ENCODE measurements around the gene FKRP.

Gene FKRP

DNA sequence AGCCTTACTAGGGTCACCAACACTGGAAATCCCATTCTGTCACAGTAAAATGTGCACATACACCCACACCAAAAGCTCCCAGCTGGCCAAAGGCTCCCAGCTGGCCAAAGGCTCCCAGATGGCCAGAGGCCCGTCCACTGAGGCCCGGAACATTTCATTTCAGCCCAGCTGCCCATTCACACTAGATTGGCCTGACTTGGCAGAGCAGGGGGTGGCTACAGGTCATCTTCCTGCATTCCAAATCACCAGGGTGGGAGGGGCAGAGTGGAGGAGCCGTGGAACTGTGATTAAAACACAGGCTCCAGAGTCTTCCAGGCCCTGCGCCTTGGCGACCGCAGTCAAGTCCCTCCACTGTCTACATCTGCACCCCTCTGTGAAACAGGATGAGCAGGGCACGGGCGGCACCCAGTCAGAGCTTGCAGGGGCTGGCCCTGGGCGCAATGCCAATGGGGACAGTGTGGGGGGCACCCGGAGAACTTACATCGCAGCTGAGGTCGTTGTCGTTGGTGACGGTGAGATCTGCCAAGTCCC lies 18.8 kb upstream of the FKRP start:
- 96% methylated on average over 14 of the region's 14 CpGs for WGBS (ENCODE audit: insufficient coverage)
- Histone ChIP-seq H3K36me3 (ENCODE audit: control insufficient read depth in 4 of 4, insufficient read depth in 4 of 4, low read length in 3 of 4) (peaks cover 3 to 89% (median 59%) of the 10 kb centered on the region in 4 experiments), H3K9me3 (ENCODE audit: control extremely low read depth in 1 of 5, control insufficient read depth in 4 of 5, insufficient read depth in 2 of 5, low read depth in 1 of 5, low read length in 4 of 5) (no peaks in the 10 kb centered on the region), H3K4me3 (ENCODE audit: control insufficient read depth in 1 of 7, extremely low read depth in 1 of 7, insufficient read depth in 4 of 7, low read depth in 2 of 7, low read length in 6 of 7) (no peak overlapping the region), H3K27ac (ENCODE audit: insufficient read depth in 1 of 2, low read depth in 1 of 2, low read length in 2 of 2, poor library complexity in 1 of 2, severe bottlenecking in 2 of 2) (no peak overlapping the region), H3K4me1 (ENCODE audit: control extremely low read depth in 1 of 4, control insufficient read depth in 4 of 4, insufficient read depth in 4 of 4, low read length in 3 of 4) (peaks cover 2 to 59% (median 55%) of the 10 kb centered on the region in 4 experiments), H3K27me3 (replicated peaks in 2 of 5; ENCODE audit: control insufficient read depth in 4 of 5, insufficient read depth in 5 of 5, low read length in 4 of 5) (no peaks in the 10 kb centered on the region)
- CTCF ChIA-PET: interaction anchor here (0.6 to 15.9 kb wide), 8 partner anchors 15 to 221 kb away, joined by 3 to 356 read pairs (median 4); partner anchors contain the start of gene PRKD2
- POLR2A ChIA-PET: interaction anchor here (2.8 kb wide), 1 partner anchor 12 kb away, joined by 15 read pairs; no protein-coding TSS in a partner anchor
- no peak for DNase-seq

DNA sequence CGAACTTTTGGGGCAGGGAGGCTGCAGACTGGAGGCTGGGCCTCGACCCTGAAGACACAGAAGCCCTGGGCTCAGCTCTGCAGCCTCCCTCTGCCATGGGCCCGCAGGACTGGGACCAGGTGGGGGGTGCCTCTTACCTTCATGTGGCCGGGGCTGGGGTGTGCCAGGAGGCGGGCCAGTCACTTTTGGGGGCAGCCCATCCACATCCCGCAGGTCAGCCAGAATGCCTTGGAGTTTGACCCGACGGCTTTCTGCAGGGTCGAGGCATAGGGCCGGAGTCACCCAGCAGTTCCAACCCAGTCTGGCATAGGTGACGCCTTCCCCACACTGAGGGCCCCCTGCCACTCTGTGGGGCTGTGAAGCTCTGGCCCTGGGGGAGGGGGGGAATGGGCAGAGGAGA lies 18.1 kb upstream of the FKRP start:
- no peaks in the 10 kb centered on the region for H3K9me3 ChIP-seq (ENCODE audit: control extremely low read depth in 1 of 5, control insufficient read depth in 4 of 5, insufficient read depth in 2 of 5, low read depth in 1 of 5, low read length in 4 of 5)
- ChIA-PET CTCF (interaction anchor here (1.1 to 15.9 kb wide), 10 partner anchors 9 to 115 kb away, joined by 3 to 356 read pairs (median 12); partner anchors contain the start of gene PRKD2), POLR2A (interaction anchor here (1.8 to 2.8 kb wide), 2 partner anchors 13 to 24 kb away, joined by 4 to 15 read pairs; no protein-coding TSS in a partner anchor)
- DNase-seq: no peak
- H3K4me1 ChIP-seq (ENCODE audit: control extremely low read depth in 1 of 4, control insufficient read depth in 4 of 4, insufficient read depth in 4 of 4, low read length in 3 of 4): peaks cover 2 to 59% (median 54%) of the 10 kb centered on the region in 4 experiments
- H3K27ac ChIP-seq (ENCODE audit: insufficient read depth in 1 of 2, low read depth in 1 of 2, low read length in 2 of 2, poor library complexity in 1 of 2, severe bottlenecking in 2 of 2): no peak overlapping the region
- WGBS (ENCODE audit: insufficient coverage): 100% methylated on average over 5 of the region's 11 CpGs
- H3K27me3 ChIP-seq (replicated peaks in 2 of 5; ENCODE audit: control insufficient read depth in 4 of 5, insufficient read depth in 5 of 5, low read length in 4 of 5): no peaks in the 10 kb centered on the region
- no peak overlapping the region for H3K4me3 ChIP-seq (ENCODE audit: control insufficient read depth in 1 of 7, extremely low read depth in 1 of 7, insufficient read depth in 4 of 7, low read depth in 2 of 7, low read length in 6 of 7)
- peaks cover 3 to 90% (median 58%) of the 10 kb centered on the region in 4 experiments for H3K36me3 ChIP-seq (ENCODE audit: control insufficient read depth in 4 of 4, insufficient read depth in 4 of 4, low read length in 3 of 4)

DNA sequence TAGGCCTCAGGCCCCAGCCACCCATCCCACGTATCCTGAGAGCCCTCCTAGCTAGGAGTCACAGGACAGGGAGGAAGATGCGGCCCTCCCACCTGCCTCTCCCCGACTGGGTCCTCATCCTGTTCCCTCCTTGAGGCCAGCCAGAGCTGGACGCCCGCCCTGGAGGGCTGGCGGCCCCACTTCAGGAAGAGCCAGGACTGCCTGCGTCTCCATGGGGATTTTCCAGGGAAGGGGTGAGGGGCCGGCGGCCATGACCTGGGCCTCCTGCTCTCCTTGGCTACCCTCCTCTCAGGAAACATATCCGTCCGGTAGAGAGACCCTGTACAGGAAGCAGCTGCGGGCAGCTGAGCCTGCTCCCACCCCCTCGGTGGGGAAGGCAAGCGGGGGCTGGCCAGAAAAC lies 17.6 kb upstream of the FKRP start:
- Histone ChIP-seq H3K4me3 (ENCODE audit: control insufficient read depth in 1 of 7, extremely low read depth in 1 of 7, insufficient read depth in 4 of 7, low read depth in 2 of 7, low read length in 6 of 7) (peak overlapping the region in 3 of 7 experiments; percentile 19 to 53 (median 23)), H3K4me1 (ENCODE audit: control extremely low read depth in 1 of 4, control insufficient read depth in 4 of 4, insufficient read depth in 4 of 4, low read length in 3 of 4) (peaks cover 2 to 59% (median 52%) of the 10 kb centered on the region in 4 experiments), H3K9me3 (ENCODE audit: control extremely low read depth in 1 of 5, control insufficient read depth in 4 of 5, insufficient read depth in 2 of 5, low read depth in 1 of 5, low read length in 4 of 5) (no peaks in the 10 kb centered on the region), H3K27ac (ENCODE audit: insufficient read depth in 1 of 2, low read depth in 1 of 2, low read length in 2 of 2, poor library complexity in 1 of 2, severe bottlenecking in 2 of 2) (no peak overlapping the region), H3K36me3 (ENCODE audit: control insufficient read depth in 4 of 4, insufficient read depth in 4 of 4, low read length in 3 of 4) (peaks cover 3 to 90% (median 60%) of the 10 kb centered on the region in 4 experiments), H3K27me3 (replicated peaks in 2 of 5; ENCODE audit: control insufficient read depth in 4 of 5, insufficient read depth in 5 of 5, low read length in 4 of 5) (no peaks in the 10 kb centered on the region)
- 30% methylated on average over 5 of the region's 14 CpGs for WGBS (ENCODE audit: insufficient coverage)
- ChIA-PET CTCF (interaction anchor here (1.1 to 15.9 kb wide), 12 partner anchors 9 to 116 kb away, joined by 3 to 356 read pairs (median 8); partner anchors contain the start of gene PRKD2), POLR2A (interaction anchor here (1.8 to 2.8 kb wide), 2 partner anchors 14 to 24 kb away, joined by 4 to 15 read pairs; no protein-coding TSS in a partner anchor)
- DNase-seq: no peak

DNA sequence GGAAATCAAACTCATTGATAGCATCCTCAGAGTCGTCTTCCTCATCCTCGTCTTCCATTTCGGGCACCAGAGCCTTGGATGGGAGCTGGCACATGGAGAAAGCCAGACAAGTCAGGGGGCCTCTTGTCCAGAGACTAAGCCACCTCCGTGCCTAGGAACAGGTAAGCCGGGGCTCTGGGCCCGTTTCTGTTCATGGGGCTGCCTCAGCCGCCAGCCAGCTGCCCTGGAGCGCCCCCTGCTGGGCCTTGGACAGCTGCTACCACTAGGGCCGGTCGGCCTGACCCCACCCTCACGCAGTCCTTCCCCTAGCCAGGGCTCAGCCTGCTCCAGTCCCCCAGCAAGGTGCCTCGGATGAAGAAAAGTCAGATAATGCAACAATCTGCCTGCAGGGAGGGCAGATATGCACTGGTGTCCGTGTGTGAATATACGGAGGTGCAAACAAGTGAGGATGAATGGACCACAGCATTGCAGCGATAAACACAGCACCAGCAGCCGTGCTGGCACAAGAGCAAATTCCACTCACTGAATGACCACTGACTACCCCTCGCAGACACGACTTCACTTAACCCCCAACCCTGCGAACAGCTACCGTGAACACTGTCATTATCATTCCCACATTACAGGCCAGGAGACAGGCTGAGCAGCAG lies 17.0 kb upstream of the FKRP start:
- 71% methylated on average over 15 of the region's 20 CpGs for WGBS (ENCODE audit: insufficient coverage)
- ChIA-PET CTCF (interaction anchor here (0.7 to 15.9 kb wide), 12 partner anchors 10 to 112 kb away, joined by 3 to 356 read pairs (median 8); partner anchors contain the start of gene PRKD2), POLR2A (interaction anchor here (1.8 to 2.8 kb wide), 2 partner anchors 14 to 25 kb away, joined by 4 to 15 read pairs; no protein-coding TSS in a partner anchor)
- Histone ChIP-seq H3K4me3 (ENCODE audit: control insufficient read depth in 1 of 7, extremely low read depth in 1 of 7, insufficient read depth in 4 of 7, low read depth in 2 of 7, low read length in 6 of 7) (peak overlapping the region in 3 of 7 experiments; percentile 19 to 53 (median 23)), H3K9me3 (ENCODE audit: control extremely low read depth in 1 of 5, control insufficient read depth in 4 of 5, insufficient read depth in 2 of 5, low read depth in 1 of 5, low read length in 4 of 5) (no peaks in the 10 kb centered on the region), H3K4me1 (ENCODE audit: control extremely low read depth in 1 of 4, control insufficient read depth in 4 of 4, insufficient read depth in 4 of 4, low read length in 3 of 4) (peaks cover 0 to 59% (median 46%) of the 10 kb centered on the region in 4 experiments), H3K36me3 (ENCODE audit: control insufficient read depth in 4 of 4, insufficient read depth in 4 of 4, low read length in 3 of 4) (peaks cover 3 to 90% (median 59%) of the 10 kb centered on the region in 4 experiments), H3K27ac (ENCODE audit: insufficient read depth in 1 of 2, low read depth in 1 of 2, low read length in 2 of 2, poor library complexity in 1 of 2, severe bottlenecking in 2 of 2) (no peak overlapping the region), H3K27me3 (replicated peaks in 2 of 5; ENCODE audit: control insufficient read depth in 4 of 5, insufficient read depth in 5 of 5, low read length in 4 of 5) (no peaks in the 10 kb centered on the region)
- DNase-seq: peak; percentile 58 to 77 (median 75)

DNA sequence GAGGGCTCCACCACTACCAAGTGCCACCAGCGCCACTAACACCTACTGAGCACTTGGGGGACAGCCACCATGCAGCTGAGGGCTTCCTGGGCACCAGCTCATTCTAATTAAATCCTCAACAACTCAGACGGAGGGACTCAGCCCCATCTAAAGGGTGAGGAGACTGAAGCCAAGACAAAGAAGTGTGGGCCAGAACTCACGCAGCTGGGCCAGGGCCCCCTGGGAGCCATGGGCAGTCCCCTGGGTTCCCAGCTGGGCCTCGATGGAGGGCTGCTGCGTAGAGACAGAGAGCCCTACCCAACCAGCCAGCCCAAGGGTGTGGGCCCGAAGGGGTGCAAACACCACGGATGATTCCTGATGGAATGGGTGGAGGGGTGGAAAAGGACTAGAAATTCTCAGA lies 16.2 kb upstream of the FKRP start:
- Histone ChIP-seq H3K4me3 (ENCODE audit: control insufficient read depth in 1 of 7, extremely low read depth in 1 of 7, insufficient read depth in 4 of 7, low read depth in 2 of 7, low read length in 6 of 7) (no peak overlapping the region), H3K9me3 (ENCODE audit: control extremely low read depth in 1 of 5, control insufficient read depth in 4 of 5, insufficient read depth in 2 of 5, low read depth in 1 of 5, low read length in 4 of 5) (no peaks in the 10 kb centered on the region), H3K27me3 (replicated peaks in 2 of 5; ENCODE audit: control insufficient read depth in 4 of 5, insufficient read depth in 5 of 5, low read length in 4 of 5) (no peaks in the 10 kb centered on the region), H3K27ac (ENCODE audit: insufficient read depth in 1 of 2, low read depth in 1 of 2, low read length in 2 of 2, poor library complexity in 1 of 2, severe bottlenecking in 2 of 2) (no peak overlapping the region), H3K4me1 (ENCODE audit: control extremely low read depth in 1 of 4, control insufficient read depth in 4 of 4, insufficient read depth in 4 of 4, low read length in 3 of 4) (peaks cover 5 to 63% (median 46%) of the 10 kb centered on the region in 4 experiments), H3K36me3 (ENCODE audit: control insufficient read depth in 4 of 4, insufficient read depth in 4 of 4, low read length in 3 of 4) (peaks cover 3 to 90% (median 58%) of the 10 kb centered on the region in 4 experiments)
- POLR2A ChIA-PET: interaction anchor here (1.5 to 1.7 kb wide), 2 partner anchors 12 to 16 kb away, joined by 3 to 4 read pairs; partner anchors contain the start of gene FKRP
- CTCF ChIA-PET: interaction anchor here (0.7 to 15.9 kb wide), 13 partner anchors 9 to 112 kb away, joined by 3 to 356 read pairs (median 5); partner anchors contain the start of gene PRKD2
- no peak for DNase-seq
- 92% methylated on average over 4 of the region's 7 CpGs for WGBS (ENCODE audit: insufficient coverage)

DNA sequence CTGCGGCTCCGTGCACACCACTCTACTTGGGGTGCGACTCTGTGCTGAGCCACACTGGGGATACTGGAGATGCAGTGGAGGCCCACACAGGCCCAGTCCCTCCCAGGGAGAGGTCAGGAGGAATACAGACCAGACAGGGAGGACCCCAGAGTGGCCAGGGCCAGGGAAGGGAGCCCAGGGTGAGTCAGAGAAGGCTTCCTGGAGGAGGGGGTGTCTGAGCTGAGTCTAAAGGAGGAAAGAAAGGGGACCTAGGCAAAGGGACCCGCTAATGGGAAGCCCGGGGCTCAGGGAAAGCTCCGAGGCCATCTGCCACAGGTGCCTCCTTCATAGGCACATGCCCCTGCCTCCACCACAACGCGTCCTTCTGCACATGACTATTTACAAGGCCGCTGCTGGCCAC lies 15.7 kb upstream of the FKRP start:
- Histone ChIP-seq H3K27ac (ENCODE audit: insufficient read depth in 1 of 2, low read depth in 1 of 2, low read length in 2 of 2, poor library complexity in 1 of 2, severe bottlenecking in 2 of 2) (no peak overlapping the region), H3K4me1 (ENCODE audit: control extremely low read depth in 1 of 4, control insufficient read depth in 4 of 4, insufficient read depth in 4 of 4, low read length in 3 of 4) (peaks cover 5 to 63% (median 46%) of the 10 kb centered on the region in 4 experiments), H3K36me3 (ENCODE audit: control insufficient read depth in 4 of 4, insufficient read depth in 4 of 4, low read length in 3 of 4) (peaks cover 3 to 87% (median 57%) of the 10 kb centered on the region in 4 experiments), H3K4me3 (ENCODE audit: control insufficient read depth in 1 of 7, extremely low read depth in 1 of 7, insufficient read depth in 4 of 7, low read depth in 2 of 7, low read length in 6 of 7) (no peak overlapping the region), H3K9me3 (ENCODE audit: control extremely low read depth in 1 of 5, control insufficient read depth in 4 of 5, insufficient read depth in 2 of 5, low read depth in 1 of 5, low read length in 4 of 5) (no peaks in the 10 kb centered on the region), H3K27me3 (replicated peaks in 2 of 5; ENCODE audit: control insufficient read depth in 4 of 5, insufficient read depth in 5 of 5, low read length in 4 of 5) (no peaks in the 10 kb centered on the region)
- CTCF ChIA-PET: interaction anchor here (1.0 to 15.9 kb wide), 9 partner anchors 8 to 113 kb away, joined by 3 to 356 read pairs (median 3); partner anchors contain the start of gene PRKD2
- POLR2A ChIA-PET: interaction anchor here (0.5 to 1.7 kb wide), 5 partner anchors 11 to 1263 kb away, joined by 3 to 6 read pairs (median 4); partner anchors contain the start of genes FKRP and FOSB
- no peak for DNase-seq
- 97% methylated on average over 8 of the region's 9 CpGs for WGBS (ENCODE audit: insufficient coverage)

Measured in common myeloid progenitor, CD34-positive (primary cell).